PFSK-1 (cell line): ENCODE data around the gene GSC2.

ENCODE experiments used
- FOXP2 ChIP-seq: optimal IDR thresholded peaks from 2 replicates; pipeline ENCODE3; 2011; ENCODE audit warnings: borderline replicate concordance, control low read depth, inconsistent platforms; ENCODE audit not compliant: insufficient read depth; ENCODE audit errors: extremely low read length, extremely low read depth
- POLR2AphosphoS5 ChIP-seq: IDR thresholded peaks from 2 replicates; pipeline ENCODE4 v1.6.1; 2012; ENCODE audit warnings: low read depth, mild to moderate bottlenecking, control low read depth, low read length, moderate library complexity
- SIN3A ChIP-seq: IDR thresholded peaks from 2 replicates; pipeline ENCODE4 v1.6.1; 2012; ENCODE audit warnings: mild to moderate bottlenecking, low read length, moderate library complexity, borderline replicate concordance; ENCODE audit not compliant: insufficient read depth
- TAF1 ChIP-seq: IDR thresholded peaks from 2 replicates; pipeline ENCODE4 v1.6.1; 2012; ENCODE audit warnings: low read length, control low read depth, borderline replicate concordance; ENCODE audit not compliant: insufficient read depth
- TF ChIP-seq, protein P1 (sequence below), 2 experiments: IDR thresholded peaks; 2 replicates each; pipeline versions ENCODE4 v1.6.1 to v1.8.0; 2011 to 2012; ENCODE audit warnings: low read depth in 2 of 2, low read length in 2 of 2, control low read depth in 1 of 2, inconsistent platforms in 1 of 2, mild to moderate bottlenecking in 1 of 2, moderate library complexity in 1 of 2; ENCODE audit not compliant: insufficient read depth in 1 of 2

GSC2 gene

DNA sequence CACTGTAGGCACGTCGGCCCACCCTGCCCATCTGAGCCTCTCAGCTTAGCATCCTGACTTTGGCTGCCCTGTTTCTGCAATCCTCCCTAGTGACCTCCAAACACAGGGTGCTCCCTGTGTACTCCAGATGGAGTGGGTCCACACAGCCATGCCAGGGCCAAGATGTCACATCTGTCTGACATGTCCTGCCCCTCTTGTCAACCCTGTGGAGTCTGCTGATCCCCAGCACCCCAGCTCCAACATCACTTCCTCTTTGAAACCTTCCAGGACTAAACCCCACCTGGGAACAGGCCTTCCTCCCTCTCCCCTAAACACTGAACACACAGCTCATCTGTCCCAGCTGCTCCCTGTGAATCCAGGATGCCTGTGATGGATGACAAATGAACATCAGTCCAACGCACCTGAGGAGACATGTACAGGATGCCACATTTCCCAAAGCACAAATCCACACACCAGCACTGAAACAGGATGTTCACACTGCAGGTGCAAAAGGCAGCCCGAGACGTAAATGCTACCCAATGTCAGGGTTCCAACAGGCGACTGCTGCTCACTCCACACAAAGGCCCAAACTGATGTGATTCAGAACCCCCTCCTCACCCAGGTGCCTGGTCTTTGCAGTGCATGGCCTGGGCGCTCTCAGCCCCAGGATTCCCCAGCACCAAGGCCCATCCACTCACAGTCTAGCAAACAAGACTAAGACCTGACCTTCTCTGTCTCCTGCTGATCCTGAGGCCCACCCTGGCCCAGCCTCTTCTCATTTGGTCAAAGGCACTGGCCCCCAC lies 21.0 kb downstream of the GSC2 start:
- TF ChIP-seq TAF1, result no peak
- no peak for TF ChIP-seq SIN3A
- TF ChIP-seq, protein P1, sequence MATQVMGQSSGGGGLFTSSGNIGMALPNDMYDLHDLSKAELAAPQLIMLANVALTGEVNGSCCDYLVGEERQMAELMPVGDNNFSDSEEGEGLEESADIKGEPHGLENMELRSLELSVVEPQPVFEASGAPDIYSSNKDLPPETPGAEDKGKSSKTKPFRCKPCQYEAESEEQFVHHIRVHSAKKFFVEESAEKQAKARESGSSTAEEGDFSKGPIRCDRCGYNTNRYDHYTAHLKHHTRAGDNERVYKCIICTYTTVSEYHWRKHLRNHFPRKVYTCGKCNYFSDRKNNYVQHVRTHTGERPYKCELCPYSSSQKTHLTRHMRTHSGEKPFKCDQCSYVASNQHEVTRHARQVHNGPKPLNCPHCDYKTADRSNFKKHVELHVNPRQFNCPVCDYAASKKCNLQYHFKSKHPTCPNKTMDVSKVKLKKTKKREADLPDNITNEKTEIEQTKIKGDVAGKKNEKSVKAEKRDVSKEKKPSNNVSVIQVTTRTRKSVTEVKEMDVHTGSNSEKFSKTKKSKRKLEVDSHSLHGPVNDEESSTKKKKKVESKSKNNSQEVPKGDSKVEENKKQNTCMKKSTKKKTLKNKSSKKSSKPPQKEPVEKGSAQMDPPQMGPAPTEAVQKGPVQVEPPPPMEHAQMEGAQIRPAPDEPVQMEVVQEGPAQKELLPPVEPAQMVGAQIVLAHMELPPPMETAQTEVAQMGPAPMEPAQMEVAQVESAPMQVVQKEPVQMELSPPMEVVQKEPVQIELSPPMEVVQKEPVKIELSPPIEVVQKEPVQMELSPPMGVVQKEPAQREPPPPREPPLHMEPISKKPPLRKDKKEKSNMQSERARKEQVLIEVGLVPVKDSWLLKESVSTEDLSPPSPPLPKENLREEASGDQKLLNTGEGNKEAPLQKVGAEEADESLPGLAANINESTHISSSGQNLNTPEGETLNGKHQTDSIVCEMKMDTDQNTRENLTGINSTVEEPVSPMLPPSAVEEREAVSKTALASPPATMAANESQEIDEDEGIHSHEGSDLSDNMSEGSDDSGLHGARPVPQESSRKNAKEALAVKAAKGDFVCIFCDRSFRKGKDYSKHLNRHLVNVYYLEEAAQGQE (IDR thresholded peaks at IDR 0.05; ENCODE audit: insufficient read depth in 1 of 2, low read depth in 2 of 2, low read length in 2 of 2), result no peak
- no peak for TF ChIP-seq FOXP2
- TF ChIP-seq POLR2AphosphoS5, result no peak

DNA sequence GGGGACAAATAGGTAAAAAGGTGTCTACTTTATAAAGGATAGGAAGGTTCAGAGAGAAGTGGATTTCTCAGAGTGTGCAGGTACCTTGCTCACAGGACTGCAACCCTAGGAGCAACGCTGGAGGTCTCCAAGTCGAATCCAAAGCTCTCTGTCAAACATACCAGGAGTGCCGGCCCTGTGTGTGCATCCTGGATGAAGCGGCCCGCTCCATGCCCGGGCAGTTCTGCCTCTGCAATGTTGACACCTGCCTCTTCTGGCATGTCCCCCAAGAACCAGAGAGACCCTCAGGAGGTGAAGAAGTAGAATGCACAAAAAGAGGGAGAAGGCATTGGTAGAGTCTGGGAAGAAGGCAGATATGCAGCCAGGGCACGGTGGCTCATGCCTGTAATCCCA lies 22.1 kb downstream of the GSC2 start:
- TF ChIP-seq POLR2AphosphoS5 (no peak), FOXP2 (no peak), TAF1 (no peak), SIN3A (no peak)
- TF ChIP-seq, protein P1 (IDR thresholded peaks at IDR 0.05; ENCODE audit: insufficient read depth in 1 of 2, low read depth in 2 of 2, low read length in 2 of 2), result no peak

DNA sequence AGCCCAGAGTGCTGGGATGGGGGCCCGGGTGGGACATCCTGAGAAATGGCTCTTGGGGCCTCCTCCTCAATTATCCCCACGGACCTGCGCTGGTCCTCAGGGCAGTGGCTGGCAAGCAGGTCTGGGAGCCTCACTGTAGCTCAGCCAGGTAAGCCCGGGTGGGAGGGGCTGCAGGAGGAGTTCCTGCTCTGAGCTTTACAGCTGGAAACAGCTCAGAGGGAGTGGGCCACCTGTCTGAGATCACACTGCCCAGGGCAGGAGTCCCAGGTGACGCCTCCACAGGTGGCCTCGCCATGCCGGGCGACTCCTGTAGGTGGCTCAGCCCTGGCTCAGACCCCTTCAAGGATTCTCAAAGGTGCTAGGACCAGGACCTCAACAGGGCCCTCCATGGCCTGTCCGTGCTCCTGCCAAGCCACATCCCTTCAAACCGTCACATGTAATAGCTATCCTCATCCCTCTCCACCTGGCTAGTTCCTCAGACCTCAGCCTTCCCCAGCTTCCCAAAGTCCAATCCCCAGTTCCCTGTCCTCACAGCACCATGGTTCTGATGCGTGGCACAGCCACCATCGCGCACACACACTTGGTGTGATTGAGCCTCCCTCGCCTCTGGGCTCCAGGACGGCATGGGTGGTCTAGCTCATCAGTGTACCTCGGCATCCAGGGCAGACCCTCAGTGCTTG lies 22.6 kb downstream of the GSC2 start:
- TF ChIP-seq POLR2AphosphoS5, result no peak
- no peak for TF ChIP-seq FOXP2
- no peak for TF ChIP-seq SIN3A

DNA sequence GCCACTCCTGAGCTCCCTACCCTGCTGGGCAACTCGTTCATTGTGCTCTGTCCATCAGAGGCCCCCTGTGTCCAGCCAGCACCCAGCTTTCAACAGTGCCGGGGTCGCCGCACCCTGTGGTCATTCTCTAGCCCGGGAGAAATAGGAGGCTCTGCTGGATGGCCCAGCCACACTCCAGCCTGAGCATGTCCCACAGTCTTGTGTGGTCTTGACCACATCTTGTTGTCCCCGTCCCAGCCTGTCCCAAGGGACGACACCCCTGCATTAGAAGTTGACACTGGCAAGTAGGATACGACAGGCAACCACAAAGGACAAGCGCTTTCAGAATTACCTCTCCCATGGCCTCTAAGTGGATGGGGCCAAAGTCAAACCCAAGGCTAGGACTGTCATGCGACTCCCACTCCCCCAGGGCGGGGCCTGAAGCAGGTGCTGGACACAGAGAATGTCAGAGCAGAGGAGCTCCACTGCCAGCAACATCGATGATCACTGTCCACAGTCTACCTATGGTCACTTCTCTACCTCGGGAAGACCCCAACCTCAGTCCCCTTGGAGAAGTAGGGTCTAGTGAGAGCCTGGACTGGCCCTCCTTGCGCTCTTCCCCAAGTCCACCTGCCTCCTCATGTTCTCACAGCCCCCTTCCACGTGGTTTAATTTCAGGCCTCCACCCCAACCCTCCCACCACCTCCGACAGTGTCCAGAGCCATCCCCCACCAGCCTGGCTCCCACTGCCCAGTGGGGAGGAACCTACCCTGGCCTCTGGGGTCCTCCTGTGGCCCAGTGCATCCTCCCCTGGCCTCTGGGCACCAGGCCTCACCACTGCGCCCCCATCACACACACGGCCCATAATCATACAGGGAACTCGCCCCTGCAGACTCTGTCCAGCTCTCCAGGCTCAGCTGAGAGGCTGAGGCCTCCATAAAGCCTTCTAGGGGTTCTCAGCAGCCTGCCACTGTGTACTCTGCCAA lies 23.5 kb downstream of the GSC2 start:
- no peak for TF ChIP-seq TAF1
- no peak for TF ChIP-seq SIN3A
- TF ChIP-seq FOXP2, result no peak
- no peak for TF ChIP-seq POLR2AphosphoS5
- TF ChIP-seq, protein P1 (IDR thresholded peaks at IDR 0.05; ENCODE audit: insufficient read depth in 1 of 2, low read depth in 2 of 2, low read length in 2 of 2), result no peak
